Measurements from ENCODE around the gene TEX2.

The TEX2 gene

GRCh38 chr17:64166876-64167275 is 96.2 kb downstream of the TEX2 start:
- H3K27ac ChIP-seq = no peak overlapping the region
- no peak for DNase-seq (ENCODE audit: low read depth, low spot score)

GRCh38 chr17:64165347-64165746 is 97.7 kb downstream of the TEX2 start:
- H3K27ac ChIP-seq = no peak overlapping the region
- DNase-seq (ENCODE audit: low read depth, low spot score) = no peak

GRCh38 chr17:64164596-64165285 is 98.3 kb downstream of the TEX2 start:
- DNase-seq (ENCODE audit: low read depth, low spot score) = no peak
- no peak overlapping the region for H3K27ac ChIP-seq

GRCh38 chr17:64163468-64163867 is 99.6 kb downstream of the TEX2 start:
- no peak for DNase-seq (ENCODE audit: low read depth, low spot score)
- H3K27ac ChIP-seq = no peak overlapping the region

- DNase-seq (ENCODE audit: low read depth, low spot score) = no peak
- no peak overlapping the region for H3K27ac ChIP-seq
These were observed 100.5 kb downstream of the TEX2 start for GRCh38 chr17:64162554-64162953.

GRCh38 chr17:64161380-64162176 is 101.5 kb downstream of the TEX2 start:
- no peak for DNase-seq (ENCODE audit: low read depth, low spot score)
- H3K27ac ChIP-seq = no peak overlapping the region

GRCh38 chr17:64160378-64160777 is 102.7 kb downstream of the TEX2 start:
- no peak for DNase-seq (ENCODE audit: low read depth, low spot score)
- no peak overlapping the region for H3K27ac ChIP-seq

GRCh38 chr17:64158831-64159590 is 104.0 kb downstream of the TEX2 start:
- H3K27ac ChIP-seq = no peak overlapping the region
- no peak for DNase-seq (ENCODE audit: low read depth, low spot score)

- DNase-seq (ENCODE audit: low read depth, low spot score) = no peak
- no peak overlapping the region for H3K27ac ChIP-seq
These were observed 104.7 kb downstream of the TEX2 start for GRCh38 chr17:64158406-64158805.

GRCh38 chr17:64157669-64158180 is 105.3 kb downstream of the TEX2 start:
- H3K27ac ChIP-seq = no peak overlapping the region

GRCh38 chr17:64156670-64157069 is 106.4 kb downstream of the TEX2 start:
- no peak for DNase-seq (ENCODE audit: low read depth, low spot score)
- H3K27ac ChIP-seq = no peak overlapping the region

More at GRCh38 chr17:64157669-64158180, 105.3 kb downstream of the TEX2 start:
- no peak for DNase-seq (ENCODE audit: low read depth, low spot score)

GRCh38 chr17:64155751-64156544 is 107.1 kb downstream of the TEX2 start:
- no peak for DNase-seq (ENCODE audit: low read depth, low spot score)
- H3K27ac ChIP-seq = no peak overlapping the region

GRCh38 chr17:64155129-64155528 is 107.9 kb downstream of the TEX2 start:
- H3K27ac ChIP-seq = no peak overlapping the region
- no peak for DNase-seq (ENCODE audit: low read depth, low spot score)

- no peak overlapping the region for H3K27ac ChIP-seq
- no peak for DNase-seq (ENCODE audit: low read depth, low spot score)
These were observed 108.3 kb downstream of the TEX2 start for GRCh38 chr17:64154717-64155116.

- DNase-seq (ENCODE audit: low read depth, low spot score) = no peak
- H3K27ac ChIP-seq = no peak overlapping the region
These were observed 108.8 kb downstream of the TEX2 start for GRCh38 chr17:64154313-64154695.

GRCh38 chr17:64153565-64154312 is 109.3 kb downstream of the TEX2 start:
- DNase-seq (ENCODE audit: low read depth, low spot score) = no peak
- no peak overlapping the region for H3K27ac ChIP-seq

GRCh38 chr17:64152428-64153125 is 110.5 kb downstream of the TEX2 start:
- no peak overlapping the region for H3K27ac ChIP-seq
- no peak for DNase-seq (ENCODE audit: low read depth, low spot score)

GRCh38 chr17:64151016-64151368 is 112.1 kb downstream of the TEX2 start:
- no peak overlapping the region for H3K27ac ChIP-seq
- DNase-seq (ENCODE audit: low read depth, low spot score) = no peak

Measured in epithelial cell of prostate (primary cell).